ENCODE measurements around the gene CLINT1.

CLINT1 gene

GRCh38 chr5:157835041-157835440, 23.9 kb downstream of the CLINT1 start:
- DNase-seq (ENCODE audit: low read depth, low spot score), result no peak
- TF ChIP-seq FOXP2 (optimal IDR thresholded peaks at IDR 0.05; ENCODE audit: control extremely low read depth, extremely low read length, insufficient read depth) (no peak), EZH2 (IDR thresholded peaks at IDR 0.05) (no peak), POLR2AphosphoS5 (IDR thresholded peaks at IDR 0.05; ENCODE audit: borderline replicate concordance, low read depth, low read length) (no peak)
- Histone ChIP-seq H3K36me3 (ENCODE audit: insufficient read depth, low read length) (peaks cover 6% of the 10 kb centered on the region), H3K4me3 (no peak overlapping the region), H3K9me3 (ENCODE audit: low read depth, low read length) (no peaks in the 10 kb centered on the region), H3K27ac (peak overlapping the region; percentile 62), H3K9ac (ENCODE audit: insufficient read length) (no peak overlapping the region)

- no peak for DNase-seq (ENCODE audit: low read depth, low spot score)
Observed at GRCh38 chr5:157828944-157829639, 29.9 kb downstream of the CLINT1 start.

DNA sequence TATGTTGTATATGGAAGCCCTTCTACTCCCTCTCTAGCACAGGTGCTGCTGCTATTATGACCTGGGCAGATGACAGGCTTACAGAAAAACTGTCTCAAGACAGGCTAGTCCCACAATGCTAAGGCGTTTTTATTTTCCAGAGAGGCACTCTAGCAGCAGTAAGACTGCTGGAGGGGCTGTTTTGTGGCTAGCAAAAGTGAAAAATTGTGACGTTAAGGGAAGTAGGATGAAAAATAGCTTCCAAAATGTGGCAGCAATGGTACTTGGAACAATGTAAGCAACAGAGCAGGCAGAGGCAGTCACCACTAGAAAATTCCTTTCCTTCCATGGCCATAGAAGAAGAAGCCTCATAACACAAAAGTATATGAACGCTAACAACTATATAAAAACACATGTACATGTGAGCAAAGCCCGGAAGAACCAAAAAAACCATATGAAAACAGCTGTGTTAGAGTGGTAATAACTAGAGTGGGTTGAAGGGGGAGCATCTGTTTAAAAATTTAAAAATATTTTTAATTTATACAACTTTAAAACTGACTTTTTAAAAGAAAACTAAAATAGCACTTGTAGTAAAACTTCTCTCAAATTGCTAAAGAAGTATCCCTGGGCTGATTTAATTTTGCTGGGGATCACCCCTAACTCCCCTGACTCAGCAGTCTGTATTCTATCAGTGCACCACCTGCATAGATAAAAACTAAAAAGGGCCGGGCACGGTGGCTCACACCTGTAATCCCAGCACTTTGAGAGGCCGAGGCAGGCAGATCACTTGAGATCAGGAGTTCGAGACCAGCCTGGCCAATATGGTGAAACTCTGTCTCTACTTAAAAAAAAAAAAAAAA, 30.6 kb downstream of the CLINT1 start:
- Histone ChIP-seq H3K9me3 (ENCODE audit: low read depth, low read length) (no peaks in the 10 kb centered on the region; the same call in 1 of the 2 replicates), H3K9ac (ENCODE audit: insufficient read length) (peak overlapping the region; percentile 55), H3K27ac (peak overlapping the region; percentile 95), H3K4me3 (peak overlapping the region; percentile 23), H3K36me3 (ENCODE audit: insufficient read depth, low read length) (peaks cover 8% of the 10 kb centered on the region; the same call in 1 of the 2 replicates)
- TF ChIP-seq EZH2 (IDR thresholded peaks at IDR 0.05), result no peak
- peak; percentile 78 for DNase-seq (ENCODE audit: low read depth, low spot score)

More at GRCh38 chr5:157828944-157829639, 29.9 kb downstream of the CLINT1 start:
- Histone ChIP-seq H3K27ac (peak overlapping the region; percentile 95), H3K4me3 (no peak overlapping the region), H3K36me3 (ENCODE audit: insufficient read depth, low read length) (0 out of 2 replicates have a peak, but pooled peaks cover 3% of the 10 kb centered on the region), H3K9me3 (ENCODE audit: low read depth, low read length) (no peaks in the 10 kb centered on the region; the same call in 1 of the 2 replicates), H3K9ac (ENCODE audit: insufficient read length) (no peak overlapping the region)
- no peak for TF ChIP-seq POLR2AphosphoS5 (IDR thresholded peaks at IDR 0.05; ENCODE audit: borderline replicate concordance, low read depth, low read length)
- TF ChIP-seq EZH2 (IDR thresholded peaks at IDR 0.05), result no peak
- no peak for TF ChIP-seq FOXP2 (optimal IDR thresholded peaks at IDR 0.05; ENCODE audit: control extremely low read depth, extremely low read length, insufficient read depth)

DNA sequence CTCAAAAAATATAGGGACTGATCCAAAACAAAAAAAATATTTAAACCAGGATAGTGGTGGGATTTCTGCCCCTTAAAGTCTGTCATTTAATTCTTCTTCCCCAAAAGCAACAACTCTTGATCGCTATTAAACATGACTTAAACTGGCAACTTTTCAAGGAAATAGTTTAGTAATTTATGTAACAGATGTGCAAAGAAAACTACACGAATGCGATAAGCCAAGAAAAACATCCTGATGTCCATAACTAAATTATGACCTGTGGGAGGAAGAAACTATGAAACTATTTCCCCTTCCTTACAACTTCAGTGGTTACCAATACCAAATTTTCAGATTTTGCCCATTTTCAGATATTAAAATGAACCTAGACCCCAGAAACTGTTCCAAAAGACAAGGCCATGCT, 31.5 kb downstream of the CLINT1 start:
- H3K36me3 ChIP-seq (ENCODE audit: insufficient read depth, low read length), result peaks cover 11% of the 10 kb centered on the region; the same call in 1 of the 2 replicates
- H3K9me3 ChIP-seq (ENCODE audit: low read depth, low read length), result no peaks in the 10 kb centered on the region; the same call in 1 of the 2 replicates
- peak overlapping the region; percentile 10 for H3K9ac ChIP-seq (ENCODE audit: insufficient read length)
- no peak for DNase-seq (ENCODE audit: low read depth, low spot score)
- H3K4me3 ChIP-seq, result peak overlapping the region; percentile 23
- TF ChIP-seq EZH2 (IDR thresholded peaks at IDR 0.05), result no peak
- no peak for TF ChIP-seq FOXP2 (optimal IDR thresholded peaks at IDR 0.05; ENCODE audit: control extremely low read depth, extremely low read length, insufficient read depth)
- TF ChIP-seq POLR2AphosphoS5 (IDR thresholded peaks at IDR 0.05; ENCODE audit: borderline replicate concordance, low read depth, low read length), result no peak
- H3K27ac ChIP-seq, result peak overlapping the region; percentile 95

DNA sequence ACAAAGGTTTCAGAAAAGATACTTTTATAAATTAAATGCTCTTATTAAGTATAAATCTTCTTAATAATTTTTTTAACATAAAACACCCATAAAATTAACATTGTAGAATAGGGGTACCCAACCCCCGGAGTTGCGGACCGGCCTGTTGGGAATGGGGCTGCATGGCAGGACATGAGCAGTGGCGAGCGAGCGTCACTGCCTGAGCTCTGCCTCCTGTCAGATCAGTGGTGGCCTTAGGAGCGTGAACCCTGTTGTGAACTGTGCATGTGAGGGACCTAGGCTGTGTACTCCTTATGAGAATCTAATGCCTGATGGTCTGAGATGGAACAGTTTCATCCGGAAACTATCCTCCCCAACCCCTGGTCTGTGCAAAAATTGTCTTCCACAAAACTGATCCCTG, 35.3 kb downstream of the CLINT1 start:
- H3K27ac ChIP-seq, result no peak overlapping the region; the same call in 1 of the 2 replicates
- H3K9me3 ChIP-seq (ENCODE audit: low read depth, low read length), result no peaks in the 10 kb centered on the region; the same call in 1 of the 2 replicates
- H3K9ac ChIP-seq (ENCODE audit: insufficient read length), result no peak overlapping the region
- peaks cover 20% of the 10 kb centered on the region; the same call in 1 of the 2 replicates for H3K36me3 ChIP-seq (ENCODE audit: insufficient read depth, low read length)
- DNase-seq (ENCODE audit: low read depth, low spot score), result no peak
- TF ChIP-seq EZH2 (IDR thresholded peaks at IDR 0.05) (no peak), FOXP2 (optimal IDR thresholded peaks at IDR 0.05; ENCODE audit: control extremely low read depth, extremely low read length, insufficient read depth) (no peak), POLR2AphosphoS5 (IDR thresholded peaks at IDR 0.05; ENCODE audit: borderline replicate concordance, low read depth, low read length) (no peak)
- H3K4me3 ChIP-seq, result no peak overlapping the region

DNA sequence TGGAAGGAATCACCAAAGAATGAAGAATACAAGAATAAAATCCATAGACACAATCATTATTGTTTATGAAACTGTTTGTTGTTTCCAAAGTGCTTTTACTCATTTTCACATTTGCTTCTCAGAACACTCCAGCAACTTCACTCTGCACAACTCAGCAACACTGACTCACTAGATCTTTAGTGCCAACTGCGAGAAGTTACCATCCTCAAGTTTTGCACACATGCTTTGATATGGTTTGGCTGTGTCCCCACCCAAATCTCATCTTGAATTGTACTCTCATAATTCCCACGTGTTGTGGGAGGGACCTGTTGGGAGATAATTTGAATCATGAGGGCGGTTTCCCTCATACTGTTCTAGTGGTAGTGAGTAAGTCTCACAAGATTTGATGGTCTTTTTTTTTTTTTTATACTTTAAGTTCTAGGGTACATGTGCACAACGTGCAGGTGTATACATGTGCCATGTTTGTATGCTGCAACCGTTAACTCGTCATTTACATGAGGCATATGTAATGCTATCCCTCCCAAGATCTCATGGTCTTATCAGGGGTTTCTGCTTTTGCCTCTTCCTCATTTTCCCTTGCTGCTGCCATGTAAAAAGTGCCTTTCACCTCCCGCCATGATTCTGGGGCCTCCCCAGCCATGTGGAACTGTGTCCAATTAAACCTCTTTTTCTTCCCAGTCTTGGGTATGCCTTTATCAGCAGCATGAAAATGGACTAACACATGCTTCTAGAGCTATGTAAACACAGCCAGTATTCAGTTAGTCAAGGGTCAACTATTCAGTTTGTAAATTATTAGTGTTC, 36.9 kb downstream of the CLINT1 start:
- H3K36me3 ChIP-seq (ENCODE audit: insufficient read depth, low read length), result peaks cover 20% of the 10 kb centered on the region; the same call in 1 of the 2 replicates
- TF ChIP-seq POLR2AphosphoS5 (IDR thresholded peaks at IDR 0.05; ENCODE audit: borderline replicate concordance, low read depth, low read length) (no peak), FOXP2 (optimal IDR thresholded peaks at IDR 0.05; ENCODE audit: control extremely low read depth, extremely low read length, insufficient read depth) (no peak), EZH2 (IDR thresholded peaks at IDR 0.05) (no peak)
- no peak for DNase-seq (ENCODE audit: low read depth, low spot score)
- H3K9me3 ChIP-seq (ENCODE audit: low read depth, low read length), result no peaks in the 10 kb centered on the region; the same call in 1 of the 2 replicates
- peak overlapping the region; percentile 47 for H3K9ac ChIP-seq (ENCODE audit: insufficient read length)
- peak overlapping the region; percentile 94 for H3K27ac ChIP-seq
- no peak overlapping the region for H3K4me3 ChIP-seq

DNA sequence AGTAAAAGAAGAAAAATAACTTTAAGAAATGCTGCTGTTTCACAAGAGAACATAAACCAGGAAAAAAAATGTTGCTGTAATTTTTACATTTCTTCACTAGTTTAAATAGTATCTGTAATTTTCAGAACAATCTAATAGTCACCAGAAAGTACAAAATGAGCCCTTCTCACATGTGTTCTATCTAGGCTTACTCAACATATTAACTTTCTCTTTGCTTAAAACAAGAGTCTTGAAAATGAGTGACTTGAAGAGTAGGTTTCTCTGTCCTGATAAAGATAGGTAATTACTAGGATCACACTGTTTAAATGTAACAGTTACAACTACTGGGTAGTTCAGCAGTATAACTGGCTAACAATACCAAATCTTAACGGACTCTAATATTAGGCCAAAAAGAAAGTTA, 37.5 kb downstream of the CLINT1 start:
- TF ChIP-seq POLR2AphosphoS5 (IDR thresholded peaks at IDR 0.05; ENCODE audit: borderline replicate concordance, low read depth, low read length) (no peak), FOXP2 (optimal IDR thresholded peaks at IDR 0.05; ENCODE audit: control extremely low read depth, extremely low read length, insufficient read depth) (no peak), EZH2 (IDR thresholded peaks at IDR 0.05) (no peak)
- no peak overlapping the region; the same call in 1 of the 2 replicates for H3K4me3 ChIP-seq
- no peak for DNase-seq (ENCODE audit: low read depth, low spot score)
- H3K36me3 ChIP-seq (ENCODE audit: insufficient read depth, low read length), result peaks cover 22% of the 10 kb centered on the region
- H3K9me3 ChIP-seq (ENCODE audit: low read depth, low read length), result no peaks in the 10 kb centered on the region; the same call in 1 of the 2 replicates
- peak overlapping the region; percentile 47 for H3K9ac ChIP-seq (ENCODE audit: insufficient read length)
- H3K27ac ChIP-seq, result peak overlapping the region; percentile 94
